Trophoblast cell (in vitro differentiated cells and primary cell): Measurements from ENCODE around the gene DNAH9.

Experiments used
- DNase-seq, 2 donors: peaks; one replicate each; pipeline ENCODE4 v3.0.0-alpha.2; 2016
- H2AFZ ChIP-seq: 2 replicates; pipeline ENCODE4 v1.6.1; 2013; ENCODE audit warnings: low read length, moderate library complexity, mild to moderate bottlenecking; ENCODE audit not compliant: insufficient read depth, poor library complexity
- H2AK5ac ChIP-seq: 2 replicates; pipeline ENCODE4 v1.6.1; 2013; ENCODE audit warnings: mild to moderate bottlenecking, low read length
- H2BK120ac ChIP-seq: 2 replicates; pipeline ENCODE4 v1.6.1; 2013; ENCODE audit warnings: low read length, mild to moderate bottlenecking, moderate library complexity; ENCODE audit not compliant: insufficient read depth, poor library complexity
- H2BK12ac ChIP-seq: 2 replicates; pipeline ENCODE4 v1.6.1; 2013; ENCODE audit warnings: mild to moderate bottlenecking, low read length, moderate library complexity
- H2BK5ac ChIP-seq: 2 replicates; pipeline ENCODE4 v1.6.1; 2013; ENCODE audit warnings: low read length, low read depth, moderate library complexity, mild to moderate bottlenecking; ENCODE audit not compliant: poor library complexity
- H3K14ac ChIP-seq: 2 replicates; pipeline ENCODE4 v1.6.1; 2013; ENCODE audit warnings: mild to moderate bottlenecking, low read length
- H3K18ac ChIP-seq: 2 replicates; pipeline ENCODE4 v1.6.1; 2013; ENCODE audit warnings: mild to moderate bottlenecking, low read length
- H3K23ac ChIP-seq: 2 replicates; pipeline ENCODE4 v1.6.1; 2013; ENCODE audit warnings: low read length
- H3K27ac ChIP-seq: 2 replicates; pipeline ENCODE4 v1.5.1; 2013; ENCODE audit warnings: low read depth, mild to moderate bottlenecking, inconsistent platforms, low read length, moderate library complexity
- H3K27me3 ChIP-seq: 2 replicates; pipeline ENCODE4 v1.6.1; 2013; ENCODE audit warnings: inconsistent platforms, mild to moderate bottlenecking, low read length, moderate library complexity; ENCODE audit not compliant: insufficient read depth
- H3K36me3 ChIP-seq, 2 experiments: 1 replicate in 1 of 2; 2 replicates in 1 of 2; pipeline ENCODE4 v1.6.1; 2013; ENCODE audit warnings: low read length in 2 of 2, mild to moderate bottlenecking in 2 of 2, moderate library complexity in 1 of 2; ENCODE audit not compliant: insufficient read depth in 2 of 2, control insufficient read depth in 1 of 2
- H3K4ac ChIP-seq: 2 replicates; pipeline ENCODE4 v1.6.1; 2013; ENCODE audit warnings: low read depth, mild to moderate bottlenecking, low read length, moderate library complexity
- H3K4me1 ChIP-seq, 2 experiments: 1 replicate in 1 of 2; 2 replicates in 1 of 2; pipeline ENCODE4 v1.6.1; 2013; ENCODE audit warnings: low read length in 2 of 2, mild to moderate bottlenecking in 2 of 2, moderate library complexity in 1 of 2; ENCODE audit not compliant: insufficient read depth in 2 of 2, control insufficient read depth in 1 of 2
- H3K4me2 ChIP-seq: 2 replicates; pipeline ENCODE4 v1.6.1; 2013; ENCODE audit warnings: inconsistent platforms, mild to moderate bottlenecking, low read length, moderate library complexity
- H3K4me3 ChIP-seq: 2 replicates; pipeline ENCODE4 v1.5.1; 2013; ENCODE audit warnings: mild to moderate bottlenecking, low read depth, low read length, inconsistent platforms
- H3K79me1 ChIP-seq: one replicate; pipeline ENCODE4 v1.6.1; 2013; ENCODE audit warnings: low read length
- H3K79me2 ChIP-seq: 2 replicates; pipeline ENCODE4 v1.6.1; 2013; ENCODE audit warnings: low read length, mild to moderate bottlenecking; ENCODE audit not compliant: control insufficient read depth, insufficient read depth, poor library complexity
- H3K9ac ChIP-seq: 2 replicates; pipeline ENCODE4 v1.6.1; 2013; ENCODE audit warnings: mild to moderate bottlenecking, low read length
- H3K9me3 ChIP-seq: 2 replicates; pipeline ENCODE4 v1.6.1; 2013; ENCODE audit warnings: low read depth, mild to moderate bottlenecking, control low read depth, inconsistent platforms, low read length; ENCODE audit not compliant: insufficient read depth
- H4K12ac ChIP-seq: 2 replicates; pipeline ENCODE4 v1.6.1; 2013; ENCODE audit warnings: low read depth, mild to moderate bottlenecking, low read length, moderate library complexity
- H4K8ac ChIP-seq: 2 replicates; pipeline ENCODE4 v1.6.1; 2013; ENCODE audit warnings: low read depth, mild to moderate bottlenecking, low read length, moderate library complexity
- H4K91ac ChIP-seq: one replicate; pipeline ENCODE4 v1.6.1; 2013; ENCODE audit warnings: low read depth, mild to moderate bottlenecking, low read length, moderate library complexity
- WGBS: extraction: QIAGEN DNeasy Blood & Tissue Kit; methylation state at CpG from one replicate; pipeline ENCODE4 v1.1.7; 2013; ENCODE audit warnings: missing lambda C conversion rate; ENCODE audit not compliant: insufficient read length, insufficient coverage; ENCODE audit errors: extremely low coverage; 5-methylcytosine and 5-hydroxymethylcytosine counted together

DNAH9 gene

GRCh38 chr17:11628374-11628773, 30.1 kb downstream of the DNAH9 start:
- no peak overlapping the region for H3K4ac ChIP-seq
- no peak overlapping the region for H2BK120ac ChIP-seq
- H2BK5ac ChIP-seq, result no peak overlapping the region
- H3K9me3 ChIP-seq, result no peaks in the 10 kb centered on the region
- H3K18ac ChIP-seq, result no peak overlapping the region
- H4K8ac ChIP-seq, result no peak overlapping the region
- H2BK12ac ChIP-seq, result no peak overlapping the region
- H3K4me3 ChIP-seq, result no peak overlapping the region
- no peak overlapping the region for H3K23ac ChIP-seq
- WGBS, result no CpG with 5 or more reads among the region's 10 CpGs
- H3K27ac ChIP-seq, result no peak overlapping the region
- H2AFZ ChIP-seq, result no peak overlapping the region
- H2AK5ac ChIP-seq, result no peak overlapping the region
- H3K79me2 ChIP-seq, result no peaks in the 10 kb centered on the region
- no peak overlapping the region for H4K12ac ChIP-seq
- H3K27me3 ChIP-seq, result no peaks in the 10 kb centered on the region
- H3K14ac ChIP-seq, result no peak overlapping the region
- H3K4me2 ChIP-seq, result no peak overlapping the region
- H3K79me1 ChIP-seq, result no peaks in the 10 kb centered on the region
- no peaks in the 10 kb centered on the region for H3K4me1 ChIP-seq
- no peak for DNase-seq
- H3K9ac ChIP-seq, result no peak overlapping the region
- no peaks in the 10 kb centered on the region for H3K36me3 ChIP-seq
- no peak overlapping the region for H4K91ac ChIP-seq

DNA sequence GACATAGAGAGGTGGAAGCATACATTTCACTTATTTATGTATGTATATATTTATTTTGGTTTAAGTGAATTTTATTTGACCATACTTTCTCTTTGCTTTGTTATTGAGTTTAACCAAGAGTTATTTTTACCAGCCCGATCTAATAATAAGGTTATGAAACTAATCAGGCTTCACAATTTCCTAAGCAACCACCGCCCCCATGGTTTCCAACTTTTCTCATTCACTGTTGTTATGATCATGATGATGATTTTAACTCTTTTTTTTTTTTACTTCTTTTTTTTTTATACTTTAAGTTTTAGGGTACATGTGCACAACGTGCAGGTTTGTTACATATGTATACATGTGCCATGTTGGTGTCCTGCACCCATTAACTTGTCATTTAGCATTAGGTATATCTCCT, 30.6 kb downstream of the DNAH9 start:
- WGBS, result no CpG with 5 or more reads among the region's 3 CpGs

DNA sequence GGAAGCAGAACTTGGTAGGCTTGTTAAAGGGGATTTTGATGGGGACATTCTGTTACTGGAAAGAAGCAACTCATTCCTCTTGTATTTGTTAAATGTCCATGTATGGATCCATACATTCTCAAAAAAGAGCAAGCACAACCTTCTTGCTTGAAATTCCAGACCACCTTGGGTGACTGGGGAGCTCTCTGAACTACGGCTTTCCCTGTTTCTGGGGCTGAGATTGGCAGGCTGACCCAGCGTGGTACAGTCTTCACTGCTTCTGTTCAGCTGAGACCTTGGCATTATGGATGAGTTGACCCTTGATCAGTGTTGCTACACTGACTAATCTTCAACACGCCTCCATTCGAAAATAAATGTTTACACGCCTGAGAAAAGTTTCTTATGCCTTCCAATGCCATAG, 38.5 kb downstream of the DNAH9 start:
- no peak for DNase-seq
- H3K4me2 ChIP-seq, result no peak overlapping the region
- no peaks in the 10 kb centered on the region for H3K4me1 ChIP-seq
- no peak overlapping the region for H2BK12ac ChIP-seq
- no peak overlapping the region for H4K8ac ChIP-seq
- H3K9me3 ChIP-seq, result no peaks in the 10 kb centered on the region
- H3K4ac ChIP-seq, result no peak overlapping the region
- no peak overlapping the region for H3K14ac ChIP-seq
- H3K27me3 ChIP-seq, result no peaks in the 10 kb centered on the region
- no peak overlapping the region for H2BK120ac ChIP-seq
- H3K18ac ChIP-seq, result no peak overlapping the region
- H3K27ac ChIP-seq, result no peak overlapping the region
- no peak overlapping the region for H2AFZ ChIP-seq
- H3K9ac ChIP-seq, result no peak overlapping the region
- no peak overlapping the region for H2AK5ac ChIP-seq
- no peak overlapping the region for H3K4me3 ChIP-seq
- no peak overlapping the region for H4K12ac ChIP-seq
- no peak overlapping the region for H2BK5ac ChIP-seq
- no peaks in the 10 kb centered on the region for H3K36me3 ChIP-seq
- H3K79me1 ChIP-seq, result no peaks in the 10 kb centered on the region
- no CpG with 5 or more reads among the region's 5 CpGs for WGBS
- H3K79me2 ChIP-seq, result no peaks in the 10 kb centered on the region
- H3K23ac ChIP-seq, result no peak overlapping the region
- H4K91ac ChIP-seq, result no peak overlapping the region

More for the DNA sequence above, 30.6 kb downstream of the DNAH9 start:
- no peak overlapping the region for H3K4me3 ChIP-seq
- H3K79me2 ChIP-seq, result no peaks in the 10 kb centered on the region
- H4K12ac ChIP-seq, result no peak overlapping the region
- H3K18ac ChIP-seq, result no peak overlapping the region
- no peaks in the 10 kb centered on the region for H3K4me1 ChIP-seq
- H3K9me3 ChIP-seq, result no peaks in the 10 kb centered on the region
- no peak overlapping the region for H3K9ac ChIP-seq
- H3K36me3 ChIP-seq, result no peaks in the 10 kb centered on the region
- H3K23ac ChIP-seq, result no peak overlapping the region
- H2AFZ ChIP-seq, result no peak overlapping the region
- no peak overlapping the region for H3K4ac ChIP-seq
- H2BK12ac ChIP-seq, result no peak overlapping the region
- no peak overlapping the region for H3K27ac ChIP-seq
- H3K79me1 ChIP-seq, result no peaks in the 10 kb centered on the region
- no peak overlapping the region for H4K91ac ChIP-seq
- no peak overlapping the region for H2AK5ac ChIP-seq
- no peaks in the 10 kb centered on the region for H3K27me3 ChIP-seq
- H2BK120ac ChIP-seq, result no peak overlapping the region
- no peak overlapping the region for H3K4me2 ChIP-seq
- no peak overlapping the region for H3K14ac ChIP-seq
- H2BK5ac ChIP-seq, result no peak overlapping the region
- no peak for DNase-seq
- H4K8ac ChIP-seq, result no peak overlapping the region

GRCh38 chr17:11637796-11638195, 39.5 kb downstream of the DNAH9 start:
- H4K8ac ChIP-seq, result no peak overlapping the region
- H3K27ac ChIP-seq, result no peak overlapping the region
- no peak overlapping the region for H2BK5ac ChIP-seq
- no peak overlapping the region for H3K23ac ChIP-seq
- H3K14ac ChIP-seq, result no peak overlapping the region
- no peak overlapping the region for H2AK5ac ChIP-seq
- no peak overlapping the region for H2BK12ac ChIP-seq
- H3K4me3 ChIP-seq, result no peak overlapping the region
- no peak overlapping the region for H4K91ac ChIP-seq
- no peak overlapping the region for H4K12ac ChIP-seq
- WGBS, result no CpG with 5 or more reads among the region's 6 CpGs
- H2AFZ ChIP-seq, result no peak overlapping the region
- H3K9me3 ChIP-seq, result peaks cover 2% of the 10 kb centered on the region
- H3K9ac ChIP-seq, result no peak overlapping the region
- H2BK120ac ChIP-seq, result no peak overlapping the region
- no peak overlapping the region for H3K18ac ChIP-seq
- no peak overlapping the region for H3K4ac ChIP-seq
- no peaks in the 10 kb centered on the region for H3K79me1 ChIP-seq
- no peaks in the 10 kb centered on the region for H3K4me1 ChIP-seq
- H3K4me2 ChIP-seq, result no peak overlapping the region
- no peaks in the 10 kb centered on the region for H3K27me3 ChIP-seq
- no peaks in the 10 kb centered on the region for H3K79me2 ChIP-seq
- no peaks in the 10 kb centered on the region for H3K36me3 ChIP-seq
- DNase-seq, result no peak
